ENCODE measurements around the gene ACSS3. TPM values are rescaled to one million over a fixed set of nuclear protein-coding genes. Genes with fewer than 3 reads are reported as not detected.
"Not testable (repeated sequence)": the region's sequence is repeated elsewhere in the genome, so short reads cannot be mapped to it uniquely, and the experiment has no call there.

Gene ACSS3
- total RNA-seq, 1 experiment from 2014 or later, result 0.70 TPM

DNA sequence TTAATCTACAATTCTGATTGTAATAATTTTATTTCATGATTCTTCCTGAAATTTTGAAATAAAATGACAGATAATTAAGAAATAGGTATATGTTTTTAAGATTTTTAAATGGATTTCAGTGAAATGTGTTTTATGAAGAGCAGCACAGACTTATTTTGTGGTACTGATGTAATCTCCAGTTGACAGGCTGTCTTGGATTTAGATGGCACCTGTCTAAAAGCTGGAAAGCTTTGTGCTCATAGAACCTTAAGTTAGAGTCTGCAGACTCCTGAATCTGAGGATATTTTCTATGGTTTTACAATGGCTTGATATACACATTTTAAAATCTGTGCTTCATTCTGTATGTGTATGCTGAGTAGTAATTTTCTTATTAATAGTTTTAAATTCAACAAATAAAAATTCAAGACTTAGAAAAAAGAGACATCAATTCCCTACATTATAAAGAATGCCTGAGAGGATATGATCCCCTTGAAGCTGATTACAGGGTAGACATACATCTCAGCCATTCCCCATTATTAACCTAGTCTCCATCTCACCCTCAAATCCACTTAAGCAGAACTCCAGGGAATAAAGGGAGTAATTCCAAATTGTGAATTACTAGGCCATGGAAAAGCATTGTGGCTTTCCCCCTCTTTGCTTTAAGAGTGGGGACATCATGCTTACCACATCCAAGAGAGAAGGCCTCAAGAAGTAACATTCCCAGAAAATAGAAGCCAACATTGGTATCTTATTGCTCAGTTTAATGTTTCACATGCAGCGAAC lies 33.7 kb upstream of the ACSS3 start:
- TF ChIP-seq, protein P1, sequence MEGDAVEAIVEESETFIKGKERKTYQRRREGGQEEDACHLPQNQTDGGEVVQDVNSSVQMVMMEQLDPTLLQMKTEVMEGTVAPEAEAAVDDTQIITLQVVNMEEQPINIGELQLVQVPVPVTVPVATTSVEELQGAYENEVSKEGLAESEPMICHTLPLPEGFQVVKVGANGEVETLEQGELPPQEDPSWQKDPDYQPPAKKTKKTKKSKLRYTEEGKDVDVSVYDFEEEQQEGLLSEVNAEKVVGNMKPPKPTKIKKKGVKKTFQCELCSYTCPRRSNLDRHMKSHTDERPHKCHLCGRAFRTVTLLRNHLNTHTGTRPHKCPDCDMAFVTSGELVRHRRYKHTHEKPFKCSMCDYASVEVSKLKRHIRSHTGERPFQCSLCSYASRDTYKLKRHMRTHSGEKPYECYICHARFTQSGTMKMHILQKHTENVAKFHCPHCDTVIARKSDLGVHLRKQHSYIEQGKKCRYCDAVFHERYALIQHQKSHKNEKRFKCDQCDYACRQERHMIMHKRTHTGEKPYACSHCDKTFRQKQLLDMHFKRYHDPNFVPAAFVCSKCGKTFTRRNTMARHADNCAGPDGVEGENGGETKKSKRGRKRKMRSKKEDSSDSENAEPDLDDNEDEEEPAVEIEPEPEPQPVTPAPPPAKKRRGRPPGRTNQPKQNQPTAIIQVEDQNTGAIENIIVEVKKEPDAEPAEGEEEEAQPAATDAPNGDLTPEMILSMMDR (IDR thresholded peaks at IDR 0.05; ENCODE audit: insufficient read depth in 1 of 2, low read depth in 1 of 2, low read length in 1 of 2, severe bottlenecking in 1 of 2, unreplicated experiment in 1 of 2), result no peak
- Mint-ChIP-seq H3K4me1 (ENCODE audit: low read depth, unreplicated experiment) (no peaks in the 10 kb centered on the region), H3K36me3 (ENCODE audit: insufficient read depth, unreplicated experiment) (no peaks in the 10 kb centered on the region), H3K4me3 (ENCODE audit: unreplicated experiment) (no peak overlapping the region), H3K9me3 (ENCODE audit: unreplicated experiment) (no peaks in the 10 kb centered on the region), H3K27me3 (ENCODE audit: insufficient read depth, unreplicated experiment) (no peaks in the 10 kb centered on the region), H3K27ac (ENCODE audit: unreplicated experiment) (no peak overlapping the region)
- POLR2A ChIA-PET, result no interaction called here
- Histone ChIP-seq H3K4me3 (ENCODE audit: low read depth, low read length) (no peak overlapping the region), H3K27me3 (replicated peaks; ENCODE audit: control insufficient read depth, insufficient read depth, low read length) (no peaks in the 10 kb centered on the region), H3K36me3 (ENCODE audit: control insufficient read depth, insufficient read depth, low read length) (no peaks in the 10 kb centered on the region), H3K4me1 (no peaks in the 10 kb centered on the region), H3K9me3 (no peaks in the 10 kb centered on the region)
- BruUV-seq (replicated peaks), result no TSS peak
- CTCF ChIA-PET, result no interaction called here
- no peak for DNase-seq
- intact Hi-C loops (cut with micrococcal nuclease; ENCODE audit: unreplicated experiment), result no loop called here

DNA sequence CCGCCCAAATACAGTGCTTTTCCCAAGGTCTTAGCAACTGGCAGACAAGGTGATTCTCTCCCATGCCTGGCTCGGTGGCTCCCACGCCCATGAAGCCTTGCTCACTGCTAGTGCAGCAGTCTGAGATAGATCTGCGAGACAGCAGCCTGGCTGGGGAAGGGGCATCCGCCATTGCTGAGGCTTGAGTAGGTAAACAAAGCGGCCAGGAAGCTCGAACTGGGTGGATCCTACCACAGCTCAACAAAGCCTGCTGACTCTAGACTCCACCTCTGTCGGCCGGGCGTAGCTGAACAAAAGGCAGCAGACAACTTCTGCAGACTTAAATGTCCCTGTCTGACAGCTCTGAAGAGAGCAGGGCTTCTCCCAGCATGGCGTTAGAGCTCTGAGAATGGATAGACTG lies 12.9 kb upstream of the ACSS3 start:
- H3K4me3 Mint-ChIP-seq (ENCODE audit: unreplicated experiment); POLR2A ChIA-PET; H3K27me3 ChIP-seq (replicated peaks; ENCODE audit: control insufficient read depth, insufficient read depth, low read length); H3K4me1 ChIP-seq; intact Hi-C loops (cut with micrococcal nuclease; ENCODE audit: unreplicated experiment); H3K27me3 Mint-ChIP-seq (ENCODE audit: insufficient read depth, unreplicated experiment); DNase-seq; H3K36me3 Mint-ChIP-seq (ENCODE audit: insufficient read depth, unreplicated experiment); H3K4me3 ChIP-seq (ENCODE audit: low read depth, low read length); H3K36me3 ChIP-seq (ENCODE audit: control insufficient read depth, insufficient read depth, low read length); H3K4me1 Mint-ChIP-seq (ENCODE audit: low read depth, unreplicated experiment); BruUV-seq (replicated peaks); H3K27ac Mint-ChIP-seq (ENCODE audit: unreplicated experiment); H3K9me3 ChIP-seq; CTCF ChIA-PET: not testable (repeated sequence)
- H3K9me3 Mint-ChIP-seq (ENCODE audit: unreplicated experiment), result peaks cover 16% of the 10 kb centered on the region

DNA sequence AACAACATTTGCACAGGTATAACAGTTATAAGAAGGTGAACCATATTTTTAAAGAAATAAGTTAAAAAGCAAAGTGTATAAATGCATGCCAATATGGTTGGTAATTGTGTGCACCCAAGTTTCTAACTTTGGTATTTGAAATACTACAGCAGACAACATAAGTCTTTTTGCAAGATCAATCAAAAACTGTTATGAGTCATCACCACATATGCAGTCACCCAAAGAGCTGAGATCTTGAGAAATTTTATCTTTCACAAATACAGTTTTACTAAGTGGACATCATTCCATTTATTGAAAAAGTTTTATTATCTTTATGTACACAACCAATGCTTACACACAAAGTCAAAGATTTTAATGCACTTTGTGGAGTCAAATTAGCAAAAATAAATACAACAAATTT lies 7.0 kb upstream of the ACSS3 start:
- H3K27ac Mint-ChIP-seq (ENCODE audit: unreplicated experiment), result no peak overlapping the region
- H3K4me3 ChIP-seq (ENCODE audit: low read depth, low read length), result no peak overlapping the region
- no peaks in the 10 kb centered on the region for H3K9me3 Mint-ChIP-seq (ENCODE audit: unreplicated experiment)
- H3K27me3 Mint-ChIP-seq (ENCODE audit: insufficient read depth, unreplicated experiment), result no peaks in the 10 kb centered on the region
- H3K27me3 ChIP-seq (replicated peaks; ENCODE audit: control insufficient read depth, insufficient read depth, low read length), result no peaks in the 10 kb centered on the region
- no peak for DNase-seq
- no peak overlapping the region for H3K4me3 Mint-ChIP-seq (ENCODE audit: unreplicated experiment)
- no peaks in the 10 kb centered on the region for H3K9me3 ChIP-seq
- no peaks in the 10 kb centered on the region for H3K36me3 Mint-ChIP-seq (ENCODE audit: insufficient read depth, unreplicated experiment)
- BruUV-seq (replicated peaks), result no TSS peak
- POLR2A ChIA-PET, result no interaction called here
- H3K4me1 ChIP-seq, result no peaks in the 10 kb centered on the region
- TF ChIP-seq, protein P1 (IDR thresholded peaks at IDR 0.05; ENCODE audit: insufficient read depth in 1 of 2, low read depth in 1 of 2, low read length in 1 of 2, severe bottlenecking in 1 of 2, unreplicated experiment in 1 of 2), result no peak
- H3K4me1 Mint-ChIP-seq (ENCODE audit: low read depth, unreplicated experiment), result peaks cover 4% of the 10 kb centered on the region
- intact Hi-C loops (cut with micrococcal nuclease; ENCODE audit: unreplicated experiment), result no loop called here
- CTCF ChIA-PET, result no interaction called here
- H3K36me3 ChIP-seq (ENCODE audit: control insufficient read depth, insufficient read depth, low read length), result no peaks in the 10 kb centered on the region

Data from Caco-2 (cell line).